ENCODE data around the gene ITPK1.

DNA sequence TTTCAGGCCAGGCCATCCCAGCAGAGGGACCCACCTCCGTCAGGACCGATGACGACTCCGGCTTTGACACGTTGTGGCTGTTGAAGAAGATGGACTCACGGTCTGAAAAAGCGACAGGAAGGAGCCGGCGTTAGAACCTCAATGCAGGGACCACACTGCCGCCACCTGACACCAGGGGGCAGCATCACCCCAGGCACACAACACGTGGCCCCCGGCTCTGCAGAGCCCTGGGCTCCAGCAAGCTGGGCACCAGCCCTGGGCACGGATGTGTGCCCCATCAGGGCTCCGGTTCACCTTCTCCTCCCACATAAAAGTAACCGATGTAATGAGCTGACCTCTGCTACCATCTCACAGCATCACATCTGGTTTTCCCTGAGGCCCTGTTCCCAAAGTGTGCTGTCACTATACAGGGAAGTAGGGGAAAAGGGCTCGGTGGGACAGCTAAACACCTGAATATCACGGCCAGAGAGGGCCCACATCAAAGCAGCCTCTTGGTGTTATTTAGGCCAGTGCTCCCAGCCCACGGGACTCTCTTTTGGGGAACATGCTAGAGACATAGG, 163.7 kb downstream of the ITPK1 start:
- TF ChIP-seq, protein P1, sequence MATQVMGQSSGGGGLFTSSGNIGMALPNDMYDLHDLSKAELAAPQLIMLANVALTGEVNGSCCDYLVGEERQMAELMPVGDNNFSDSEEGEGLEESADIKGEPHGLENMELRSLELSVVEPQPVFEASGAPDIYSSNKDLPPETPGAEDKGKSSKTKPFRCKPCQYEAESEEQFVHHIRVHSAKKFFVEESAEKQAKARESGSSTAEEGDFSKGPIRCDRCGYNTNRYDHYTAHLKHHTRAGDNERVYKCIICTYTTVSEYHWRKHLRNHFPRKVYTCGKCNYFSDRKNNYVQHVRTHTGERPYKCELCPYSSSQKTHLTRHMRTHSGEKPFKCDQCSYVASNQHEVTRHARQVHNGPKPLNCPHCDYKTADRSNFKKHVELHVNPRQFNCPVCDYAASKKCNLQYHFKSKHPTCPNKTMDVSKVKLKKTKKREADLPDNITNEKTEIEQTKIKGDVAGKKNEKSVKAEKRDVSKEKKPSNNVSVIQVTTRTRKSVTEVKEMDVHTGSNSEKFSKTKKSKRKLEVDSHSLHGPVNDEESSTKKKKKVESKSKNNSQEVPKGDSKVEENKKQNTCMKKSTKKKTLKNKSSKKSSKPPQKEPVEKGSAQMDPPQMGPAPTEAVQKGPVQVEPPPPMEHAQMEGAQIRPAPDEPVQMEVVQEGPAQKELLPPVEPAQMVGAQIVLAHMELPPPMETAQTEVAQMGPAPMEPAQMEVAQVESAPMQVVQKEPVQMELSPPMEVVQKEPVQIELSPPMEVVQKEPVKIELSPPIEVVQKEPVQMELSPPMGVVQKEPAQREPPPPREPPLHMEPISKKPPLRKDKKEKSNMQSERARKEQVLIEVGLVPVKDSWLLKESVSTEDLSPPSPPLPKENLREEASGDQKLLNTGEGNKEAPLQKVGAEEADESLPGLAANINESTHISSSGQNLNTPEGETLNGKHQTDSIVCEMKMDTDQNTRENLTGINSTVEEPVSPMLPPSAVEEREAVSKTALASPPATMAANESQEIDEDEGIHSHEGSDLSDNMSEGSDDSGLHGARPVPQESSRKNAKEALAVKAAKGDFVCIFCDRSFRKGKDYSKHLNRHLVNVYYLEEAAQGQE (IDR thresholded peaks at IDR 0.05; ENCODE audit: insufficient read depth in 1 of 2, low read depth in 2 of 2, low read length in 2 of 2) = no peak
- no peak for TF ChIP-seq SIN3A (IDR thresholded peaks at IDR 0.05; ENCODE audit: borderline replicate concordance, insufficient read depth, low read length)

Data from PFSK-1 (cell line).